Effector memory CD8-positive, alpha-beta T cell (primary cell): Measurements from ENCODE around the gene NTM.
"Not testable (repeated sequence)": the region's sequence is repeated elsewhere in the genome, so short reads cannot be mapped to it uniquely, and the experiment has no call there.

ENCODE experiments used
- ATAC-seq: fragments of 150-1000 bp; cut with Tn5 transposase; replicated peaks from 2 replicates; pipeline ENCODE4 v1.10.0; 2021; ENCODE audit warnings: mild to moderate bottlenecking, moderate library complexity
- DNase-seq, 3 experiments: peaks; one replicate each; pipeline ENCODE4 v3.0.0; 2021
- H3K27ac Mint-ChIP-seq, 2 donors: one replicate each; pipeline ENCODE4 v1.8.0; 2022; ENCODE audit warnings: mild to moderate bottlenecking in 2 of 2, mixed read lengths in 2 of 2, moderate library complexity in 2 of 2
- H3K27me3 Mint-ChIP-seq, 2 donors: one replicate each; pipeline ENCODE4 v1.8.0; 2022; ENCODE audit warnings: mixed read lengths in 2 of 2
- H3K36me3 Mint-ChIP-seq: one replicate; pipeline ENCODE4 v1.8.0; 2022; ENCODE audit warnings: mild to moderate bottlenecking, moderate library complexity, mixed read lengths; ENCODE audit not compliant: insufficient read depth
- H3K4me1 Mint-ChIP-seq, 2 donors: one replicate each; pipeline ENCODE4 v1.8.0; 2022; ENCODE audit warnings: low read depth in 2 of 2, mixed read lengths in 2 of 2
- H3K4me3 Mint-ChIP-seq, 2 donors: one replicate each; pipeline ENCODE4 v1.8.0; 2022; ENCODE audit warnings: mild to moderate bottlenecking in 2 of 2, mixed read lengths in 2 of 2, moderate library complexity in 2 of 2
- H3K9me3 Mint-ChIP-seq, 2 donors: one replicate each; pipeline ENCODE4 v1.8.0; 2022; ENCODE audit warnings: mixed read lengths in 2 of 2

Gene NTM

GRCh38 chr11:132056689-132057088 is 686.3 kb downstream of the NTM start:
- ATAC-seq (no peak), DNase-seq (no peak)
- no peak overlapping the region for H3K27ac Mint-ChIP-seq
- H3K9me3 Mint-ChIP-seq: peaks cover 0 to 7% of the 10 kb centered on the region in 2 donors
- H3K36me3 Mint-ChIP-seq: no peaks in the 10 kb centered on the region
- no peaks in the 10 kb centered on the region for H3K4me1 Mint-ChIP-seq
- no peaks in the 10 kb centered on the region for H3K27me3 Mint-ChIP-seq
- H3K4me3 Mint-ChIP-seq: no peak overlapping the region

- no peak for DNase-seq
- Mint-ChIP-seq H3K36me3 (no peaks in the 10 kb centered on the region), H3K27ac (no peak overlapping the region), H3K4me3 (no peak overlapping the region), H3K4me1 (no peaks in the 10 kb centered on the region), H3K27me3 (no peaks in the 10 kb centered on the region), H3K9me3 (peaks cover 0 to 7% of the 10 kb centered on the region in 2 donors)
- no peak for ATAC-seq
Measured at GRCh38 chr11:132057266-132057665, 686.9 kb downstream of the NTM start.

GRCh38 chr11:132058211-132058772 is 687.9 kb downstream of the NTM start:
- H3K4me3 Mint-ChIP-seq: no peak overlapping the region

GRCh38 chr11:132060567-132060966 is 690.2 kb downstream of the NTM start:
- DNase-seq: no peak
- Mint-ChIP-seq H3K9me3 (peaks cover 6 to 7% of the 10 kb centered on the region in 2 donors), H3K36me3 (no peaks in the 10 kb centered on the region), H3K27me3 (no peaks in the 10 kb centered on the region), H3K4me3 (no peak overlapping the region), H3K4me1 (no peaks in the 10 kb centered on the region), H3K27ac (no peak overlapping the region)
- ATAC-seq: no peak

More at GRCh38 chr11:132058211-132058772, 687.9 kb downstream of the NTM start:
- H3K4me1 Mint-ChIP-seq: no peaks in the 10 kb centered on the region
- peaks cover 0 to 7% of the 10 kb centered on the region in 2 donors for H3K9me3 Mint-ChIP-seq
- H3K36me3 Mint-ChIP-seq: no peaks in the 10 kb centered on the region
- H3K27me3 Mint-ChIP-seq: no peaks in the 10 kb centered on the region
- DNase-seq: no peak
- no peak for ATAC-seq
- no peak overlapping the region for H3K27ac Mint-ChIP-seq

GRCh38 chr11:132062031-132062430 is 691.6 kb downstream of the NTM start:
- DNase-seq: no peak
- H3K4me3 Mint-ChIP-seq: no peak overlapping the region
- H3K9me3 Mint-ChIP-seq: peaks cover 7 to 8% of the 10 kb centered on the region in 2 donors
- no peak for ATAC-seq
- H3K36me3 Mint-ChIP-seq: no peaks in the 10 kb centered on the region
- H3K27ac Mint-ChIP-seq: no peak overlapping the region
- H3K27me3 Mint-ChIP-seq: no peaks in the 10 kb centered on the region
- no peaks in the 10 kb centered on the region for H3K4me1 Mint-ChIP-seq

GRCh38 chr11:132062541-132062940 is 692.1 kb downstream of the NTM start:
- no peaks in the 10 kb centered on the region for H3K36me3 Mint-ChIP-seq
- no peak for ATAC-seq
- no peak overlapping the region for H3K27ac Mint-ChIP-seq
- H3K9me3 Mint-ChIP-seq: peaks cover 7 to 8% of the 10 kb centered on the region in 2 donors
- no peaks in the 10 kb centered on the region for H3K27me3 Mint-ChIP-seq
- H3K4me1 Mint-ChIP-seq: no peaks in the 10 kb centered on the region
- no peak for DNase-seq
- no peak overlapping the region for H3K4me3 Mint-ChIP-seq

- Mint-ChIP-seq H3K4me1 (no peaks in the 10 kb centered on the region), H3K36me3 (no peaks in the 10 kb centered on the region), H3K4me3 (no peak overlapping the region), H3K27ac (no peak overlapping the region), H3K9me3 (peaks cover 1 to 8% of the 10 kb centered on the region in 2 donors), H3K27me3 (no peaks in the 10 kb centered on the region)
- no peak for ATAC-seq
- DNase-seq: no peak
Measured at GRCh38 chr11:132064987-132065620, 694.7 kb downstream of the NTM start.

GRCh38 chr11:132068556-132068955 is 698.1 kb downstream of the NTM start:
- no peak for ATAC-seq
- Mint-ChIP-seq H3K27ac (no peak overlapping the region), H3K27me3 (no peaks in the 10 kb centered on the region), H3K9me3 (peaks cover 7 to 9% of the 10 kb centered on the region in 2 donors), H3K36me3 (no peaks in the 10 kb centered on the region), H3K4me3 (no peak overlapping the region), H3K4me1 (no peaks in the 10 kb centered on the region)
- no peak for DNase-seq

GRCh38 chr11:132069593-132069992 is 699.2 kb downstream of the NTM start:
- not testable (repeated sequence) for H3K4me3 Mint-ChIP-seq, H3K36me3 Mint-ChIP-seq, H3K9me3 Mint-ChIP-seq, H3K27me3 Mint-ChIP-seq, H3K4me1 Mint-ChIP-seq, DNase-seq, H3K27ac Mint-ChIP-seq, ATAC-seq

- DNase-seq, H3K27me3 Mint-ChIP-seq, H3K4me1 Mint-ChIP-seq, H3K4me3 Mint-ChIP-seq, H3K27ac Mint-ChIP-seq, H3K9me3 Mint-ChIP-seq, ATAC-seq, H3K36me3 Mint-ChIP-seq: not testable (repeated sequence)
Measured at GRCh38 chr11:132070907-132071306, 700.5 kb downstream of the NTM start.

GRCh38 chr11:132072044-132072857 is 701.8 kb downstream of the NTM start:
- no peak for DNase-seq
- Mint-ChIP-seq H3K36me3 (no peaks in the 10 kb centered on the region), H3K27me3 (no peaks in the 10 kb centered on the region), H3K4me3 (no peak overlapping the region), H3K9me3 (peaks cover 2 to 7% of the 10 kb centered on the region in 2 donors), H3K4me1 (no peaks in the 10 kb centered on the region), H3K27ac (no peak overlapping the region)
- ATAC-seq: no peak

- Mint-ChIP-seq H3K9me3 (peaks cover 2 to 7% of the 10 kb centered on the region in 2 donors), H3K27me3 (no peaks in the 10 kb centered on the region), H3K27ac (no peak overlapping the region), H3K4me3 (no peak overlapping the region), H3K36me3 (no peaks in the 10 kb centered on the region), H3K4me1 (no peaks in the 10 kb centered on the region)
- ATAC-seq: no peak
- no peak for DNase-seq
Measured at GRCh38 chr11:132072858-132073211, 702.4 kb downstream of the NTM start.

GRCh38 chr11:132073787-132074186 is 703.4 kb downstream of the NTM start:
- H3K36me3 Mint-ChIP-seq: no peaks in the 10 kb centered on the region
- H3K4me3 Mint-ChIP-seq: no peak overlapping the region
- no peak for DNase-seq
- peaks cover 2 to 7% of the 10 kb centered on the region in 2 donors for H3K9me3 Mint-ChIP-seq
- no peak overlapping the region for H3K27ac Mint-ChIP-seq
- no peak for ATAC-seq
- no peaks in the 10 kb centered on the region for H3K27me3 Mint-ChIP-seq
- no peaks in the 10 kb centered on the region for H3K4me1 Mint-ChIP-seq

GRCh38 chr11:132075447-132075846 is 705.0 kb downstream of the NTM start:
- DNase-seq (no peak), ATAC-seq (no peak)
- H3K27ac Mint-ChIP-seq: no peak overlapping the region
- peaks cover 2 to 7% of the 10 kb centered on the region in 2 donors for H3K9me3 Mint-ChIP-seq
- no peak overlapping the region for H3K4me3 Mint-ChIP-seq
- no peaks in the 10 kb centered on the region for H3K36me3 Mint-ChIP-seq
- H3K4me1 Mint-ChIP-seq: no peaks in the 10 kb centered on the region
- H3K27me3 Mint-ChIP-seq: no peaks in the 10 kb centered on the region
